Amniotic epithelial cell (primary cell): ENCODE measurements around the gene PRAMEF18.
"Not testable (repeated sequence)": the region's sequence is repeated elsewhere in the genome, so short reads cannot be mapped to it uniquely, and the experiment has no call there.

Experiments
- DNase-seq: peaks from one replicate; pipeline ENCODE4 v3.0.0-alpha.2; 2010; ENCODE audit warnings: low read depth

PRAMEF18 gene

GRCh38 chr1:13201309-13201708 is 24.6 kb downstream of the PRAMEF18 start, which contains the start of gene PRAMEF13:
Gene PRAMEF13 (minus strand): TSS chr1:13201409. CDS start chr1:13199589, 1,820 bp downstream.
- not testable (repeated sequence) for DNase-seq
